GM18520 (cell line): ENCODE data around the gene JPT2.

Source experiments
- ATAC-seq: cut with Tn5 transposase; IDR thresholded peaks from one replicate; pipeline ENCODE4 v1.9.1; 2021; ENCODE audit not compliant: unreplicated experiment

JPT2 gene

DNA sequence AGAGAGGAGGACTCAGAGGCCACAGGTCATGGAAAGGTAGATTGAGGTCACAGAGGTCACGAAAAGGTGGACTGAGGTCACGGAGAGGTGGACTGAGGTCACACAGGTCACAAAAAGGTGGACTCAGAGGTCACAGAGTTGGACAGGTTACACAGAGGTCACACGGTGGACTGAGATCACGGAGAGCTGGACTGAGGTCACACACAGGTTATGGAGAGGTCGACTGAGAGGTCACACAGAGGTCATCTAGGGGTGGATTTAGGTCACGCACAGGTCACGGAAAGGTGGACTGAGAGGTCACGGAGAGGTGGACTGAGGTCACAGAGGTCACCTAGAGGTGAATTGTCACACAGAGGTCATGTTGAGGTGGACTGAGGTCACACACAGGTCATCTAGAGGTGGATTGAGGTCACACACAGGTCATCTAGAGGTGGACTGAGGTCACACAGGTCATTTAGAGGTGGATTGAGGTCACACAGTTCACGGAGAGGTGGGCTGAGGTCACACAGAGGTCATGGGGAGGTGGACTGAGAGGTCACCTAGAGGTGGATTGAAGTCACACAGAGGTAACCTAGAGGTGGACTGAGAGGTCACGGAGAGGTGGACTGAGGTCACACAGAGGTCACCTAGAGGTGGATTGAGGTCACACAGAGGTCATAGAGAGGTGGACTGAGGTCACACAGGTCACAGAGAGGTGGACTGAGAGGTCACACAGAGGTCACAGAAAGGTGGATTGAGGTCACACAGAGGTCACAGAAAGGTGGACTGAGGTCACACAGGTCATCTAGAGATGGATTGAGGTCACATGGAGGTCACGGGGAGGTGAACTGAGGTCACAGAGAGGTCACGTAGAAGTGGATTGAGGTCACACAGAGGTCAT lies 26.7 kb upstream of the JPT2 start:
- no peak for ATAC-seq

DNA sequence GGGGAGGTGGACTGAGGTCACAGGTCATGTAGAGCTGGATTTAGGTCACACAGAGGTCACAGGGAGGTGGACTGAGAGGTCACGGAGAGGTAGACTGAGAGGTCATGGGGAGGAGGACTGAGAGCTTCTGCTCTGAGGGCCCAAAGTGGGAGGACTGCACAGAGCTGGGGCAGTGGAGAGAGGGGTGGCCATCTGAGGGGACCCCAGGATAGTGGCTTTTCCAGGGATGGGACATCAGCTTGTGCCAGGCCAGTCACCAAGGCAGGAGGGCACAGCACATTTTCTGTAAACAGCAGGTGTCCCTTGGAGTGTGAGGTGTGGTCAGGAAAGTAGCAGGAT lies 26.1 kb upstream of the JPT2 start:
- ATAC-seq, result no peak

DNA sequence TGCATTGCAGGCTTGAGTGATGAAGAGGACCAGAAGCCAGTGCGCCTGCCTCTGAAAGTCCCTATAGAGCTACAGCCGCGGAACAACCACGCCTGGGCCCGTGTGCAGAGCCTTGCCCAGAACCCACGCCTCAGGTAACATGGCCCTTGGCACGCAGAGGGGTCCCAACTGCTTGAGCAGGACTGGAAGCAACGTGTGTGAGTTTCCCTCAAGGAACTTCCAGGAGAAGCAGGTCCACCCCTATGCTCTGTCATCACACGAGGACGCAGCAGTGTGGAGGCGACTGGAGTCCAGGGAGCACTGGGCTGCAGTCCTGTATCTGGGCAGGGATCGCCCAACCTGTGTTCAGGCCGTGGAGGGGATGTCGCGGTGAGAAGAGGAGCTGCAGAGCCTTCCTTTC lies 25.1 kb upstream of the JPT2 start:
- ATAC-seq, result no peak

DNA sequence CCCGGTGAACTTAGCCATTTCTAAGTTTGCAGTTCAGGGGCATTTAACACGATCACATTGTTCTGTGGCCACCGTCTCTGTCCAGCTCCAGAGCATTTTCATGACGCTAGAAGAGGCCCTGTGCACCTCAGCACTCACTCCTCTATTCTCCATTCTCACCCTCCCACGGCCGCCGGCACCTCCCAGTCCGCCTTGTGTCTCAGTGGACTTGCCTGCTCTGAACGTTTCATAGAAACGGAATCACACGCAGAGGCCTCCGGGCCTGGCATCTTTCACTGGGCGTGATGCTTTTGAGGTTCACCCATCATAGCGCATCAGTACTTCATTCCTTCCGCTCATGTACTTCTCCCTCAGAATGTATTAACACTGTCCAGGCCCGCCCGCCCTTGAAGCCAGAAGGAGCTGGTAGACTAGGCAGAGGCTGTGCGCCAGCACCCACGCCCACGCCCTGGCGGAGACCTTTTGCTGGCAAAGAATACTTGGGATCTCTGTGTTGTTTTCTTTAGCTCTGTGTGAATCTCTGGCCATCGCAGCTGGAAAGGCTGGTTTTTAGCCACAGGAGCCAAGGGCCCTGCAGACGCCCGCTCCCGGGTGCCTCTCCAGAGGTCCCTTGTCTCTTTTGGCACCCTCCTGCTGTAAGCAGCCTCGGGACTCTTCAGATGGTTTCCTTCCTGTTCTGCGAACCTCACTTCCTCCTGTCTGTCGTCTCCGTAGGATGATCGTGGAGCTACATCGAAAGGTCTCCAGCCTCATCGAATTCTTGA lies 23.4 kb upstream of the JPT2 start:
- no peak for ATAC-seq

DNA sequence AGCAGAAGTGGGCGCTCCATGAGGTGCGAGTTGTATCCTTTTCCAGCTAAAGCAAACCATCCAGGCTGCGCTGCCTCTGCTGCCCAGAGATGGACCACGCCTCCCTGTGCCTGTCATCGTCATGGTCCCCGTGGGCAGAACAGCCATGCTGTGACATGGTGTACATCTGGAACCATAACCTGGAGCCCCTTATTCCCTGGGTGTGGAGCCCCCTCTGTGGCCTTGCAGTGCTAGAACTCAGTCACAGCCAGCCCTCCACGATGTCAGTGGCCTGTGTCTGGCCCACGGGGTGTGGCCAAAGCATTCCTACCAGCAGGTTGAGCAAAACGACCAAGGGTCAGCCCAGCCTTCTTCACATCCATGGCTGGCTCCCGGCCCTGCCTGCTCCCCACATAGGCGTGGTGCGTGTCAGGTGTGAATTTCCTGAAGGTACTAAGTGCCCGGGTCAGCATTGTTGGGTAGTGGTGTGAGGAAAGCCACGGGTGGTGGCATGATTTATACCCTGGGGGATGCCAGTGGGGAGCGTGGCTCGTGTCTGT lies 22.7 kb upstream of the JPT2 start:
- no peak for ATAC-seq

DNA sequence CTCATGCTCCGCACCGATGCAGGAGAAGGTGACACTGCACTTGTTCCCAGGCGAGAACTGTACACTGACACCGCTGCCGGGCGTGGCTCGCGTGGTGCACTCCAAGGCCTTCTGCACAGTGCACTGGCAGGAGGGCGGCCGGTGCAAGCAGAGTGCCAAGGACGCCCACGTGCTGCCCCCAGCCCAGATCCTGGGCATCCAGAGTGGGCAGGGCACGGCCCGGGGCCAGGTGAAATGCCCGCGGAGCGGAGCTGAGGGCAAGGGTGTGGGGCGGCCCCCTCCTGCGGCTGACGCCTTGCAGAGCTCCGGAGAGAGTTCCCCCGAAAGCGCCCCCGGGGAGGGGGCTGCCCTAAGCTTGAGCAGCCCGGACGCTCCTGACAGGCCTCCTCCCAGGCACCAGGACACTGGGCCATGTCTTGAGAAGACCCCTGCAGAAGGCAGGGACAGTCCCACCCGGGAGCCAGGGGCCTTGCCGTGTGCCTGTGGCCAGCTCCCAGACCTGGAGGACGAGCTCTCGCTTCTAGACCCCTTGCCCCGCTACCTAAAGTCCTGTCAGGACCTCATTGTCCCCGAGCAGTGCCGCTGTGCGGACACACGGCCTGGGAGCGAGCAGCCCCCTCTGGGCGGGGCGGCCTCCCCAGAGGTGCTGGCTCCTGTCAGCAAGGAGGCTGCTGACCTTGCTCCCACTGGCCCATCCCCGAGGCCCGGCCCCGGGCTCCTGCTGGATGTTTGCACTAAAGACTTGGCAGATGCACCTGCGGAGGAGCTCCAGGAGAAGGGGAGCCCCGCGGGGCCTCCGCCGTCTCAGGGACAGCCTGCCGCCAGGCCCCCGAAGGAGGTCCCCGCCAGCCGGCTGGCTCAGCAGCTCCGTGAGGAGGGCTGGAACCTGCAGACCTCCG lies 21.9 kb upstream of the JPT2 start:
- no peak for ATAC-seq

DNA sequence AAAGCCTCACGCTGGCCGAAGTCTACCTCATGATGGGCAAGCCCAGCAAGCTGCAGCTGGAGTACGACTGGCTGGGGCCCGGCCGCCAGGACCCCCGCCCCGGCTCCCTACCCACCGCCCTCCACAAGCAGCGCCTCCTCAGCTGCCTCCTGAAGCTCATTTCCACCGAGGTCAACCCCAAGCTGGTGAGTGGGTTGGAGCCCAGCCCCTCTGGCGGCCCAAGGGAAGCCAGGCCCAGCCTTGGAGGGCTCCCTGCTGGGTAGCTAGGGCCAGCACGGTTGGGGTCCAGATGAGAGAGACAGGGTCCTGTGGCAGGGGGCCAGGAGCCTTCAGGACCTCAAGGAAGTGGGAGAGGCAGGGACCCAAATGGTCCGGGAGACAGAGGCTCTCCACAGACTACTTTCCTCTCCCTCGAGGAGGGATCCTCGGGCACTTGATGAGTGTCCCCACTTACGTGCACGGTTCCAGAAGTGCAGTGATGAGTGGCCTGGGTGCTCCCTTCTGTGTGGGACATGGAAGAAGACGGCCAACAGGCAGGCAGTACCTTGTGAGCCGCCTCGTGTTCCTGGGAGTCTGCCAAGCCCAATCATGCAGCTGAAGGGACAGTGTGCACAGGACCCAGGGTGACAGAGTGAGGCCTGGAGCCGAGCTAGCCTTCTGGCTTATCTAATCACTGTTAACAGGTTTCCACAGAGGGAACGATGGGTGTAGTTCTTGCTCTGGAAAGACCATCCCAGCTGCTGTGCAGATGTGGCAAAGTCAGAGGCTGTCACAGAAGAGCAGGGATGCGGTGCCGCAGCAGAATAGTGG lies 21.1 kb upstream of the JPT2 start:
- ATAC-seq, result no peak

DNA sequence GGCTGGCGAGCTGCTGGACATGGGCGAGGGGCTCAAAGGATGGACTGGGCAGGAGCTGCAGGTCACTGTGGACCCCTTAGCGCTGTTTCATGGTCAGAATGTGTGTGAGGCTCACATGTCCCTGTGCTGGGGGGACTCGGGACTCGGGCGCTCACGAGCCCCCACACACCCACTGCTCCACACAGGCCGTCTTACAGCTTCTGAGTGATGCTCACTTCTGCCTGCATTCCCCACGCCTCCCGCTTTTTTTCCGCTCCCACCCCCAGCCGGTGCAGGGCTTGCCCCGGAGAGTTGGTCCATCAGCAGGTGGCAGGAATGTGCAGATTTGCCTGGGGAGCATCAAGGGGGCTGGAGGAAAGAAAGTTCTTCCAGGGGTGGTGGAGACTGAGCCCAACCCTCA lies 20.2 kb upstream of the JPT2 start:
- ATAC-seq, result no peak

DNA sequence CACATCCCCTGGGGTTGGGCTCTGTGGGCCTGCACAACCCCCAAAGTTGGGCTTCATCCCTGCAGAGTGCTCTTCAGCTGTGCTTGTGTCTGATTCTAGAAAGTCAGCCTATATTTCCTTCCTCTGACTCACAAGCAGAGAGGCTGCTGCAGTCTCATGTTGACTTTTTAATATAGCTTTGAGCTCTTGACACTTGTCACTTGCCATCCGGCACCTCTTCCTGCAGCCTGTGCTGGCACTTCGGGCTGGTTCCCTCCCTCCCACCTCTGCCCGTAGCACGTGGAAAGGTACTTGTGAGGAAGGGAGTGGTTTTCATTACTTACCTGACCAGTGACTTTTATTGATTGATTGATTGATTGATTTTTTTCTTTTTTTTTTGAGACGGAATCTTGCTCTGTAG lies 19.0 kb upstream of the JPT2 start:
- no peak for ATAC-seq

DNA sequence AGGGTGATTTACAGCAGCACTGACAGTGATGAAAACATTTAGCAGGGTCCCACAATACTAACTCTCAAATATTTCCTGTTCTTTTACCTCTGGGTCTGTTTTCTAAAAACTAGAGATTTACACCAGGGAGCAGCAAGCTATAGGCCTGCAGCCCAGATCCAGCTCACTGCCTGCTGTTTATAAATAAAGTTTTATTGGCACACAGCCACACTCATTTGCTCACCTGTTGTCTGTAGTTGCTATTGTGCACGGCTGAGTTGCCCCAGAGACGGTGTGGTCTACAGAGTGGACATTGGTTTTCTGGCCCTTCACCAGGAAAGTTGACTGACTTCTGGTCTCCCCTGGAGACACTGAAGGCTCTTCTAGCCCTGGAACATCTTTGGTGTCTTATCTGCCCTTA lies 16.3 kb upstream of the JPT2 start:
- ATAC-seq, result no peak

DNA sequence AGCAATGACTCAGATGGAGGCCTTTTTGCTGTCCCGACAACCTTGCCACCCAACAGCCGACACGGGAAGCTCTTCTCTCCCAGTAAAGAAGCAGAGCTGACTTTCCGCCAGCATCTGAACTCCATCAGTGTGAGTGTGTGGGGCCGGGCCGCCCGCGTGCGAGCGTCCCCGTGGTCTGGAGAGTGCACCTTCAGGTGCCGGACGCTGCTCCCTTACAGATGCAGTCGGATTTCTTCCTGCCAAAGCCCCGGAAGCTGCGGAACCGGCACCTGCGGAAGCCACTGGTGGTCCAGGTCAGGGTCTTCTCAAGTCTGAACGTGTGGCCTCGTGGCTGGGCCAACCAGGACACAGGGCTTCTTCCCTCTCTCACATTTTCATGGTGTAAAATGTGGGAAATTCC lies 15.5 kb upstream of the JPT2 start:
- ATAC-seq, result no peak

DNA sequence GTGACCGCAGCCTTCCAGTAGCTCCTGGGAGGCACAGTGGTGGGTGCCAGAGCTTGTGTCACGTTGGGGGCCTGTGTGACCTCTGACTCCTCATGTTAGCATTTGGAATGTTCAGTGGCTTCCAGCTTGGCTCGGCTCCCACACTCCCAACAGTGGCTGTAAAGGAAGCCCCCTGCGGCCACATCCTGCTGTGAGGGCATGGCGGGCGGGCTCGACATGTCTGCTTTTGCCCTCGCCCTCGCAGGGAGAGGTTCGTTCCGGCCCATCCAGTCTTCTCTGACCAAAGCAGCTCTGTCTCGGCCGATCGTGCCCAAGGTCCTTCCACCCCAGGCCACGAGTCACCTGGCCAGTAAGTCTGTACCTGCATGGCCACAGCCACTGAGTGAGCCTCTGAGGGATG lies 12.2 kb upstream of the JPT2 start:
- no peak for ATAC-seq

DNA sequence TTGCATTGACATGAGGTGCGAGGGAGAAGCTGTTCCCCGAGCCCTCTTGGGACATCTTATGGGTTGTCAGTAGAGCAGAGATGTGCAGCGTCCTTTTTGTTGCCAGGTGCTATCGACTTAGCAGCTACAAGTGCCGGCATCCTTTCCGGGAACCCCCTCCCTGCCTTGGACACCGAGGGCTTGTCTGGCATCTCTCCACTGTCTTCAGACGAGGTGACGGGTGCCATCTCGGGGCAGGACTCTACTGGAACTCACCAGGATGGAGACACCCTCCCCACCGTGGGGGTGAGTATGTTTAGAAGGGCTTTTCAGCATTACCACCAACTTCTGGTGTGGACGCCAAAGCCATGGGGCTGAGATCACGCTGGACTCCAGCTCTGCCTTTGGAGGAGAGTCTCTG lies 11.8 kb upstream of the JPT2 start:
- no peak for ATAC-seq

DNA sequence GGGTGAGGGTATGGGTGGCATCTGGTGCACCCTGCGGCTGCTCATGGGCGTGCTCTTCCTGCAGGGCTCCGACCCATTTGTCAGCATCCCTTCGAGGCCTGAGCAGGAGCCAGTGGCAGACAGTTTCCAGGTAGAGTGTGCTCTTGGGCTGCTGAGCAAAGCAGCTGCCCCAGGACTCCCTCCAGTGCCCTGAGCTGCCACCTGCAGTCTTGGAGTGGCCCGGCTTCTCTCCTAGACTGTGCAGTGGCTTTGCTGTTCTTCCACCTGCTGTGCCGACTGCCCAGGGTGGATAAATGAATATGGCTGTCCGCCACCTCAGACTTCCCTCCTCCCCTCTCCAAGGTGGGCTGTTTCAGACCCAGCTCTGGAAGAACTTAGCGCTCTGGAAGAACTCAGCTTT lies 10.8 kb upstream of the JPT2 start:
- no peak for ATAC-seq

DNA sequence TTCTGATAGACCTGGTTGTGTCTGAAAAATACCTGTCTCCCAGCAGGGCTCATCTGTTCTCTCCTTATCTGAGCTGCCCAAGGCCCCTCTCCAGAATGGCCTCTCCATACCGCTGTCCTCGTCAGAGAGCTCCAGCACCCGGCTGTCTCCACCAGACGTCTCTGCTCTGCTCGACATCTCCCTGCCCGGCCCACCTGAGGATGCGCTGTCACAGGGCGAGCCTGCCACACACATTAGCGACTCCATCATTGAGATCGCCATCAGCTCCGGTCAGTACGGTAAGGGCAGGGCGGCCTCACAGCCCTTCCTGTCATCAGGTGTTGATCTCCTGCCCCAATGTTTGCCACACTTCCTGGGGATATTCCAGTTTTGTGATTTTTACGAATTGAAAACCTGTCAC lies 10.2 kb upstream of the JPT2 start:
- ATAC-seq, result no peak

DNA sequence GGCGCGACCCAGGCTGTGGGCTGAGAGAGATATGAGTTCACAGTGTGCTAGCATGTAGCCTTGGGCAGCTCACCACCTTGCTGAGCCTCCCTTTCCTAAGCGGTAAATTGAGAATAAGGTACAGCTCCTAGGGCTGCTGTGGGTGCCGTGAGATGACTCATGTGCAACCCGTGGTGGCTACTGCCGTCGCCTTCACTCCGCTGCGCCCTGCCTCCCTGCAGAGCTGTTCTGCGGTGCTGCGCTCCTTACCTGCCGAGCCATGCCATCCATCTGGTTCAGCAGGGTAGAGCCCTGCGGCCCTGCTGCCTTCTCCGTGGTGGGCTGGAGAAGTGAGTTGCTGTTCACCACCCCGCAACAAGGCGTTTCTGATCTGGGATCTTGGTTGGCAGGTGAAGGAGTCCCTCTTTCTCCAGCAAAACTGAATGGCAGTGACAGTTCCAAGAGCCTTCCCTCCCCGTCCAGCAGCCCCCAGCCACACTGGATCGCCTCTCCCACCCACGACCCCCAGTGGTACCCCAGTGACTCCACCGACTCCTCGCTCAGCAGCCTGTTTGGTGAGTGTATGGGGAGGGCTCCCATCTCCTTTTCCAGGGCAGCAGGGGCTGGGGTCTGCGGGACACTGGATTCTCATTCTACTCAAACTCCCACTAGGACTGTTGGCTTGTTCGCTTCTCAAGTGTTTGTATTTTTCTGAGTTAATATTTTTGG lies 9.3 kb upstream of the JPT2 start:
- ATAC-seq, result no peak

DNA sequence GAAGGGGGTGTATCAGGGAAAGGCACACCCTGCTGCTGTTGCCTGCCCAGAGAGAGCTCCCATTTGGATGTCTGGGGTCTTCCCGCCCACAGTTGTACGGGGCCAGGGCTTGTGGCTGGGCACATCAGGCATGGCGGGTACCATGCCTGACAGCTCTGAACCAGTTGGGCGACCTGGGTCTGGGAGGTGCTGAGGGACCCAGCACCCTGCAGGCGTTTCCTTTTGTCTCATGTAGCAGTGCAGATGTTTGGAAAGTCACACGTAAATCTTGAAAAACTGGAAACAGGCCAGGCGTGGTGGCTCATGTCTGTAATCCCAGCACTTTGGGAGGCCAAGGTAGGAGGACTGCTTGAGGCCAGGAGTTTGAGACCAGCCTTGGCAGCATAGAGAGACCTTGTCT lies 8.4 kb upstream of the JPT2 start:
- no peak for ATAC-seq

DNA sequence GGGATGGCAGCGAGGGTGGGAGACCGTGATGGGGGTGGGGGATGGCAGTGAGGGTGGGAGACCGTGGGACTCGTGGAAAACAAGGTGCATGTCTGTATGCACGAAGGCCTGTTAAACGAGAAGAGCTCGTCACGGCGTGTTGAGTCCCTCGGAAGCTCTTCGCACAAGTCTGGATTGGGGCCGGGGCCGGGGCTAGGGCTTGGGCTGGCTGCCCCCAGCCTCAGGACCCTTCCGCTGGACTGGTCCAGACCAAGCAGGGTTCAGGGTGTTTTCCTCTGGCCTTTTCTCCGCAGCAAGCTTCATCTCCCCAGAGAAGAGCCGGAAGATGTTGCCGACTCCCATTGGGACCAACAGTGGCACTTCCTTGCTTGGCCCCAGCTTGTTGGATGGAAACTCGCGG lies 7.7 kb upstream of the JPT2 start:
- no peak for ATAC-seq

DNA sequence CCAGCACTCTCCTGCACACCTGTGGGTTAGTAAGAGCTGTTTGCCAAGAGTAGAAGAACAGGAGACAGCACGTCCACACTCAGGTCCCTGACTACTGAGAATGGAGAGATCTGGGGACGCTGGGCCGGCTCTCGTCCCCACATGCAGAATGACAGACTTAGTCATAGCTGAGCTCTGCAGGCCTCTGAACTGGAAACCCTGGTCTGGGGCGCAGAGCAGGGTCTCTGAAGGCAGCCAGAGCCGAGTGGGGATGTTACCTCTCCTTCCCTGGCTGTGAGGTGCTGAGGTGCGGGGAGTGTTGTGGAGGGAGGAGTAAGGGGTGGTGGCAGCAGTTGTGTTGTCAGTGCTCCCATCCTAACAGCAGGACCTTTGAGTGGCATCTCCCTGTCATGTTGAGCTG lies 7.2 kb upstream of the JPT2 start:
- ATAC-seq, result no peak
